CD4-positive, alpha-beta memory T cell (primary cell): ENCODE results near the gene MAD1L1. TPM values are rescaled to one million over a fixed set of nuclear protein-coding genes. Genes with fewer than 3 reads are reported as not detected.

Experiments used
- CTCF ChIA-PET: fragments of 350-600 bp; sonication (Branson Sonifier 250); formaldehyde crosslinking; loops from one replicate; lab custom pipeline; 2021; ENCODE audit warnings: inconsistent platforms; ENCODE audit not compliant: partially characterized antibody; lab: Charles Lee
- POLR2A ChIA-PET: fragments of 350-600 bp; sonication (Branson Sonifier 250); formaldehyde crosslinking; loops from one replicate; lab custom pipeline; 2021; ENCODE audit not compliant: partially characterized antibody; lab: Charles Lee
- DNase-seq, 5 donors: peaks; one replicate each; pipeline versions ENCODE4 v3.0.0 to v3.0.0-alpha.2; 2020 to 2022; ENCODE audit warnings: mixed read lengths in 1 of 5
- H3K27ac ChIP-seq: one replicate; pipeline ENCODE4 v1.7.0; 2013; ENCODE audit warnings: low read depth, low read length
- H3K27me3 ChIP-seq: 2 replicates; pipeline ENCODE4 v1.7.0; 2013; ENCODE audit warnings: mild to moderate bottlenecking, low read length, moderate library complexity; ENCODE audit not compliant: insufficient read depth
- H3K36me3 ChIP-seq: 2 replicates; pipeline ENCODE4 v1.7.0; 2013; ENCODE audit warnings: mild to moderate bottlenecking, low read length, moderate library complexity; ENCODE audit not compliant: insufficient read depth
- H3K4me1 ChIP-seq: 2 replicates; pipeline ENCODE4 v1.7.0; 2013; ENCODE audit warnings: mild to moderate bottlenecking, low read length, moderate library complexity; ENCODE audit not compliant: insufficient read depth
- H3K4me3 ChIP-seq, 2 donors: one replicate each; pipeline ENCODE4 v1.7.0; 2013; ENCODE audit warnings: low read length in 2 of 2, mild to moderate bottlenecking in 1 of 2
- H3K9me3 ChIP-seq, 2 donors: one replicate each; pipeline ENCODE4 v1.7.0; 2013; ENCODE audit warnings: low read length in 2 of 2, control low read depth in 1 of 2; ENCODE audit not compliant: control insufficient read depth in 1 of 2
- H3K27ac Mint-ChIP-seq, 7 donors: one replicate each; pipeline ENCODE4 v1.8.0; 2020 to 2021; ENCODE audit warnings: mixed read lengths in 7 of 7, mild to moderate bottlenecking in 6 of 7, inconsistent platforms in 3 of 7, moderate library complexity in 3 of 7
- H3K27me3 Mint-ChIP-seq, 2 donors: one replicate each; pipeline ENCODE4 v1.8.0; 2020 to 2021; ENCODE audit warnings: mixed read lengths in 2 of 2
- H3K36me3 Mint-ChIP-seq, 2 donors: one replicate each; pipeline ENCODE4 v1.8.0; 2020 to 2021; ENCODE audit warnings: mixed read lengths in 2 of 2, inconsistent platforms in 1 of 2, mild to moderate bottlenecking in 1 of 2
- H3K4me1 Mint-ChIP-seq, 4 donors: one replicate each; pipeline ENCODE4 v1.8.0; 2020 to 2021; ENCODE audit warnings: mixed read lengths in 4 of 4, mild to moderate bottlenecking in 1 of 4
- H3K4me3 Mint-ChIP-seq, 8 donors: one replicate each; pipeline ENCODE4 v1.8.0; 2020 to 2021; ENCODE audit warnings: mixed read lengths in 8 of 8, mild to moderate bottlenecking in 7 of 8, moderate library complexity in 6 of 8, inconsistent platforms in 3 of 8
- H3K9me3 Mint-ChIP-seq, 8 donors: one replicate each; pipeline ENCODE4 v1.8.0; 2020 to 2021; ENCODE audit warnings: mixed read lengths in 8 of 8, mild to moderate bottlenecking in 5 of 8, inconsistent platforms in 3 of 8, moderate library complexity in 1 of 8
- intact Hi-C: fragments of 100-400 bp; cut with micrococcal nuclease; formaldehyde crosslinking; loops from one replicate; pipeline ENCODE4 v1.15.1; 2023
- polyA plus RNA-seq, 2 donors: library from polyadenylated mRNA; unstranded; fragments of 300-500 nt; fragmentation: Illumina TruSeq; gene quantifications; one replicate each; pipeline ENCODE4 v1.2.3, GENCODE V29; 2021
- total RNA-seq, 2 experiments: library from RNA; stranded (reverse); gene quantifications; one replicate each; pipeline ENCODE4 v1.2.3, GENCODE V29; 2021

Gene MAD1L1
- total and polyA plus RNA-seq, 4 experiments from 2014 or later = 89.9 to 132 (median 110) TPM

- Mint-ChIP-seq H3K27ac (no peak overlapping the region), H3K4me1 (peaks cover 9 to 22% (median 14%) of the 10 kb centered on the region in 4 donors), H3K4me3 (no peak overlapping the region), H3K36me3 (peaks cover 8 to 12% of the 10 kb centered on the region in 2 donors), H3K9me3 (no peaks in the 10 kb centered on the region), H3K27me3 (no peaks in the 10 kb centered on the region)
- Histone ChIP-seq H3K36me3 (no peaks in the 10 kb centered on the region), H3K27me3 (no peaks in the 10 kb centered on the region), H3K9me3 (no peaks in the 10 kb centered on the region), H3K4me1 (peaks cover 11% of the 10 kb centered on the region), H3K4me3 (no peak overlapping the region), H3K27ac (no peak overlapping the region)
- intact Hi-C loops = no loop called here
- ChIA-PET CTCF (no interaction called here), POLR2A (no interaction called here)
- no peak for DNase-seq
Measured at GRCh38 chr7:1850111-1850975, 382.4 kb downstream of the MAD1L1 start.

DNA sequence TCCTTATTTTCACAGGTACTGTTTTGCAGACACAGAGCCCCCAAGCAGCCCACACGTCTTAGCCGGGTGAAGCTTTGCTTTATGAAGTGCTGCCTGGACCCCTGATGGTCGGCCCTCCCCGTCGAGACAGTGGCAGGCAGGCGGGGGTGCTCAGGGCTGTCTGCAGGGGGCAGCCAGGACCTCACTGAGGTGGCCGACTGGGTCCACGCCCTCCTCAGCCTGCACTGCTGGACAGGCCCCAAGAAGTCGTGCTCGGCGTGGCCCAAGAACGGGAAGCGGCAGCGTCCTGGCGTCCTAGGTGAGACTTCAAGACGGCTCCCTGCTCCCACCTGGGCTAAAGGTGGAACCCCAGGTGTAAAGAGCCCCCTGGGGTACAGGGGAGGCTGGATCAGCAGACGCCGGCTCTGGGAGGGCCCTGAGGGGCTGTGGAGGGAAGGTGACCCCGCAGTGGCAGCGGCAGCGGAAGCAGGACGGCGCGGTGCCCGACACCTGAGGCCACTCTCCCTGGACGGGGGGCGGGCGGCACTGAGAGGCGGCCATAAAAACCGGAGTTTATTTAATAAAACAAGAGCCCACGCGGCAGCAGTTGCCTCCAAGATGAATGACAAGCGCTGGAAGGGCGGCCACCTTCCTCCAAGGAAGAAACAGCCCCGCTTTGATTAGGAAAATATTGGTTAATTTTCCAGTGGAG is 383.2 kb downstream of the MAD1L1 start:
- intact Hi-C loops = no loop called here
- H3K4me3 Mint-ChIP-seq = no peak overlapping the region
- no peaks in the 10 kb centered on the region for H3K36me3 ChIP-seq
- H3K27me3 Mint-ChIP-seq = no peaks in the 10 kb centered on the region
- no peaks in the 10 kb centered on the region for H3K27me3 ChIP-seq
- no peak for DNase-seq
- ChIA-PET POLR2A (no interaction called here), CTCF (no interaction called here)
- H3K9me3 Mint-ChIP-seq = no peaks in the 10 kb centered on the region
- no peaks in the 10 kb centered on the region for H3K9me3 ChIP-seq
- peaks cover 2% of the 10 kb centered on the region for H3K4me1 ChIP-seq
- H3K27ac Mint-ChIP-seq = peak overlapping the region in 1 of 7 donors; percentile 18
- H3K4me1 Mint-ChIP-seq = peaks cover 6 to 16% (median 7%) of the 10 kb centered on the region in 4 donors
- no peak overlapping the region for H3K27ac ChIP-seq
- H3K4me3 ChIP-seq = no peak overlapping the region
- H3K36me3 Mint-ChIP-seq = peaks cover 11 to 15% of the 10 kb centered on the region in 2 donors

DNA sequence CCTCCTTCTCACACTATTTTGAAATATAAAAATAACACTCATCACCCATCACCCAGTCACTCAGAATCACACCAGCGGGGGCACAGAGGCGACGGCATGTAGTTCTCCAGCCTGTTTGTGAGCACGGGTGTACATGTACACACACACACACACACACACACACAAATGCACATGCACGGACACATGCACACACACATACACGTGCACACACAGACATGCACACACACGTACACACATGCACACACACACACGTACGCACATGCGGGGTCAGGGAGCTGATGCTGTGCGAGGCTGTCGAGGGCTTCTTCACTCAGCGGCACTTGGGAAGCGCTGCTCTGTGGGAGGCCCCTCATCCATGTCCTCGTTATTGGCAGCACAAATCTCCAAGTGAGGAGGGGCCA is 383.8 kb downstream of the MAD1L1 start:
- no peak overlapping the region for H3K4me3 ChIP-seq
- no peak overlapping the region for H3K27ac ChIP-seq
- Mint-ChIP-seq H3K4me1 (peaks cover 5 to 14% (median 6%) of the 10 kb centered on the region in 4 donors), H3K36me3 (peaks cover 11 to 14% of the 10 kb centered on the region in 2 donors), H3K4me3 (no peak overlapping the region), H3K9me3 (no peaks in the 10 kb centered on the region), H3K27me3 (no peaks in the 10 kb centered on the region), H3K27ac (peak overlapping the region in 1 of 7 donors; percentile 59)
- no peaks in the 10 kb centered on the region for H3K4me1 ChIP-seq
- no peaks in the 10 kb centered on the region for H3K9me3 ChIP-seq
- POLR2A ChIA-PET = no interaction called here
- H3K36me3 ChIP-seq = no peaks in the 10 kb centered on the region
- intact Hi-C loops = no loop called here
- H3K27me3 ChIP-seq = no peaks in the 10 kb centered on the region
- CTCF ChIA-PET = no interaction called here
- DNase-seq = no peak

DNA sequence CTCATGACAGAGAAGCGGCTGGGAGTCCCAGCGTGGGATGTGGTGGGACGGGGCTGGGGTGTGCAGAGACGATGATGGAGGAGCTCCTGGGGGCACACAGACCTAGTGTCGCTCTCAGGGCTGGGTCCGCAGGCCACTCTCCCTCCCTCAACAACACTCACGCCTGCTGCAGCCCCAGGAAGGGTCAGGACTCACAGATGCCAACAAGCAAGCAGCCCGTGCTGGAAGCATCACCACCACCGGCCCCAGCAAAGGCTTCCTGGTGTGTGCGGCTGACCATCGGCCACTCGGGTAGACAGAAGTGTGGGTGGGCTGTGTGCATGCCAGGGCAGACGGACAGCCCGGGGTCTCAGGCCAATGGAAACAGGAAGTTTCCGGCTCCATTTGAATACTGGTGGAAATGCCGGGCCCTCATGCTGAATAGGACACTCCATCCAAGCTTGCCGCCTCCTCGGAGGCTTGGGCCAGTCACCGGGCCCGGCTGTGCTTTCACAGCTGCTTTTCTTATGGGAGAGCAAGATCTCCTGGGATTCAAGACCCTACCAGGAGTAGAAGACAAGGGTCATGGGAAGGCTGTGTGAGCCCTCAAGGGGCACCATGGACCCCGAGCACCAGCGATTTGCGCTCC is 384.6 kb downstream of the MAD1L1 start:
- Histone ChIP-seq H3K4me3 (no peak overlapping the region), H3K27ac (no peak overlapping the region), H3K27me3 (no peaks in the 10 kb centered on the region), H3K4me1 (no peaks in the 10 kb centered on the region), H3K9me3 (no peaks in the 10 kb centered on the region), H3K36me3 (no peaks in the 10 kb centered on the region)
- Mint-ChIP-seq H3K36me3 (peaks cover 13 to 17% of the 10 kb centered on the region in 2 donors), H3K27ac (no peak overlapping the region), H3K4me1 (peaks cover 5 to 14% (median 6%) of the 10 kb centered on the region in 4 donors), H3K9me3 (no peaks in the 10 kb centered on the region), H3K27me3 (no peaks in the 10 kb centered on the region), H3K4me3 (no peak overlapping the region)
- ChIA-PET CTCF (no interaction called here), POLR2A (no interaction called here)
- no peak for DNase-seq
- intact Hi-C loops = no loop called here

GRCh38 chr7:1847260-1848001 is 385.3 kb downstream of the MAD1L1 start:
- Histone ChIP-seq H3K4me1 (no peaks in the 10 kb centered on the region), H3K9me3 (no peaks in the 10 kb centered on the region), H3K27ac (no peak overlapping the region), H3K27me3 (no peaks in the 10 kb centered on the region), H3K4me3 (no peak overlapping the region), H3K36me3 (no peaks in the 10 kb centered on the region)
- intact Hi-C loops = no loop called here
- Mint-ChIP-seq H3K36me3 (peaks cover 16 to 18% of the 10 kb centered on the region in 2 donors), H3K27ac (peak overlapping the region in 2 of 7 donors; percentile 2 to 11), H3K9me3 (no peaks in the 10 kb centered on the region), H3K27me3 (no peaks in the 10 kb centered on the region), H3K4me1 (peaks cover 5 to 14% (median 6%) of the 10 kb centered on the region in 4 donors), H3K4me3 (peak overlapping the region in 1 of 8 donors; percentile 16)
- ChIA-PET CTCF (no interaction called here), POLR2A (no interaction called here)
- no peak for DNase-seq

DNA sequence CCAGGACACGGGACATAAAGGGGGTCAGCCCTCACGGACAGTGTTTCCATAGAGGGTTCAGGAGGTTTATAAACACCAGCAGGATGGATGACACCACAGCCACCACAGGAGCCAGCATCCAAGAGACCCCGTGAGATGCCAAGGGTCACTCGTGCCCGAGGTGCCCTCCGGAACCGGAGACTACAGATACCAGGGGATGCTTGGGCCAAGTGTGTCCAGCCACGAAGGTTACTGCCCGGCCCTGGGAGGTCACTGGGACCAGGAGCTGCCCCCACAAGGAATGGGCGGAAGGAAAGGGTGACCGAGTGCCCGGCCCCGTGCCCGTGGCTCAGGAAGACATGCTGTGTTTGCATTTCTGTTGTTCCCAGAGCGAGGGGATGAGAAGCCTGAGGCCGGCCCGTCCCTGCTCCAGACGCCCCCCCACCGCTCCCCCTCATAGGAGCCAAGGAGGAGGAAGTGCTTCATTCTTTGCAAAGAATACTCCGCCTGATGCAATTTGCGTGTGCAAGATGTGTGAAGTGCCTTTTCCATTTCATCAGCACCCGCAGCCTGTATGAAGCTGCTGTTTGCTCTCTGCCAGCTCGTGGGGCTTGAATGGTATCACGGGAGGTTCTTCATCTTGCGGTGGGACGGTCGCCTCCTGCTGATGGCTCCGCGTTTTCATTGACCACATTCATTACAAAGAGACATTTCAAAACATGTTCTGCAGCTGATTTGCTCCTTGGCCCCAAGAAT is 386.2 kb downstream of the MAD1L1 start:
- H3K36me3 Mint-ChIP-seq = peaks cover 16 to 19% of the 10 kb centered on the region in 2 donors
- H3K9me3 Mint-ChIP-seq = no peaks in the 10 kb centered on the region
- Histone ChIP-seq H3K27me3 (no peaks in the 10 kb centered on the region), H3K9me3 (no peaks in the 10 kb centered on the region), H3K36me3 (no peaks in the 10 kb centered on the region), H3K4me3 (no peak overlapping the region), H3K27ac (no peak overlapping the region), H3K4me1 (no peaks in the 10 kb centered on the region)
- ChIA-PET POLR2A (no interaction called here), CTCF (no interaction called here)
- peaks cover 5 to 12% (median 6%) of the 10 kb centered on the region in 4 donors for H3K4me1 Mint-ChIP-seq
- no peaks in the 10 kb centered on the region for H3K27me3 Mint-ChIP-seq
- no peak overlapping the region for H3K4me3 Mint-ChIP-seq
- intact Hi-C loops = no loop called here
- DNase-seq = no peak
- no peak overlapping the region for H3K27ac Mint-ChIP-seq
